HG03108 (cell line): Measurements from ENCODE around the gene UBE2E1.

Experiments used
- ATAC-seq: cut with Tn5 transposase; IDR thresholded peaks from one replicate; pipeline ENCODE4 v1.9.1; 2021; ENCODE audit warnings: moderate library complexity; ENCODE audit not compliant: unreplicated experiment

The UBE2E1 gene

GRCh38 chr3:23793528-23794134 is 12.1 kb upstream of the UBE2E1 start:
- ATAC-seq: no peak

GRCh38 chr3:23795096-23795495 is 10.7 kb upstream of the UBE2E1 start:
- no peak for ATAC-seq

- ATAC-seq: no peak
These were observed 9.2 kb upstream of the UBE2E1 start for GRCh38 chr3:23796518-23796917.

- peak; percentile 82 for ATAC-seq
These were observed 8.3 kb upstream of the UBE2E1 start for GRCh38 chr3:23797491-23797890.

GRCh38 chr3:23798456-23798855 is 7.3 kb upstream of the UBE2E1 start:
- ATAC-seq: no peak

GRCh38 chr3:23798876-23799275 is 6.9 kb upstream of the UBE2E1 start:
- no peak for ATAC-seq

GRCh38 chr3:23800731-23801130 is 5.0 kb upstream of the UBE2E1 start:
- no peak for ATAC-seq

- ATAC-seq: no peak
These were observed 1.1 kb upstream of the UBE2E1 start for GRCh38 chr3:23804441-23805209.

- ATAC-seq: no peak
These were observed 534 bp upstream of the UBE2E1 start for GRCh38 chr3:23805210-23805632.

- ATAC-seq: no peak
These were observed 1.0 kb downstream of the UBE2E1 start for GRCh38 chr3:23806534-23807423.

- no peak for ATAC-seq
These were observed 1.8 kb downstream of the UBE2E1 start for GRCh38 chr3:23807424-23808015.

- ATAC-seq: no peak
These were observed 2.8 kb downstream of the UBE2E1 start for GRCh38 chr3:23808525-23808924.

GRCh38 chr3:23809294-23809693 is 3.5 kb downstream of the UBE2E1 start:
- no peak for ATAC-seq

- ATAC-seq: no peak
These were observed 4.1 kb downstream of the UBE2E1 start for GRCh38 chr3:23809840-23810342.

- ATAC-seq: no peak
These were observed 4.8 kb downstream of the UBE2E1 start for GRCh38 chr3:23810343-23811184.

GRCh38 chr3:23811185-23811527 is 5.4 kb downstream of the UBE2E1 start:
- no peak for ATAC-seq

GRCh38 chr3:23811919-23812318 is 6.2 kb downstream of the UBE2E1 start:
- ATAC-seq: peak; percentile 46

- ATAC-seq: no peak
These were observed 10.1 kb downstream of the UBE2E1 start for GRCh38 chr3:23815879-23816278.

GRCh38 chr3:23816721-23817120 is 11.0 kb downstream of the UBE2E1 start:
- ATAC-seq: no peak

GRCh38 chr3:23817508-23818223 is 11.9 kb downstream of the UBE2E1 start:
- no peak for ATAC-seq
